GM12873 (cell line): ENCODE results near the gene AGT.

Experiments
- CTCF ChIP-seq: IDR thresholded peaks from 2 replicates; pipeline ENCODE4 v1.5.1; 2012; ENCODE audit warnings: low read depth, mild to moderate bottlenecking, moderate library complexity, low read length, control low read depth; ENCODE audit not compliant: insufficient read depth; ENCODE audit errors: missing control alignments

The AGT gene

DNA sequence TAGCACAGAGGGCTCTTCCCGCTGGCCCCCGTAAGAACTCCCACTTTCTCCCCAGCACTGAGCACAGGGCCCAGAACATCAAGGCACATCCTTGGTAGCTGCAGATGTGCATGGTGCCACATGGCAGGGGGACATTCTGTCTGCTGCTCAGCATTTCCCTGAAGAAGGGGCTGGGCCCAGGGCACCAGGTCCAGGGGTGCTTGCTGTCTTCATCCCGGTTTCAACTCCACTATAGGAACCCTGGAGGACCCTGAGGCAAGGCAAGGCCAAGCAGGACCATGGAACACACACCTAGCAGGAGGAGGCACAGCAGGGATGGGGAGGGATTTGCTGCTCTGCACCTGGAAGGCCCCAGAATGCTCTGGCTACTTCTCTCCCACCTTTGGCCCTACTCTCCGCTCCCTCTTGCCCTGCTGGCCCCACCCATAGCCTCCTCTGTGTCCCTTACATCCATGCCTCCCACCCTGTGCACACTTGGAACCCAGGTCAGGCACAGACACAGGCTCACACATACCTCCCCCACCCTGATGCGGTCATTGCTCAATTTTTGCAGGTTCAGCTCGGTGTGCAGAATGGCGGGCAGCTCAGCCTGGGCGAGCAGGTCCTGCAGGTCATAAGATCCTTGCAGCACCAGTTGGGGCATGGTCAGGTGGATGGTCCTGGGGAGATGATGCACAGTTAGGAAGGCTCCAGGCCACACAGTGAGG, 10.1 kb downstream of the AGT start:
- TF ChIP-seq CTCF: no peak

GRCh38 chr1:230702934-230703678, 10.8 kb downstream of the AGT start:
- no peak for TF ChIP-seq CTCF

DNA sequence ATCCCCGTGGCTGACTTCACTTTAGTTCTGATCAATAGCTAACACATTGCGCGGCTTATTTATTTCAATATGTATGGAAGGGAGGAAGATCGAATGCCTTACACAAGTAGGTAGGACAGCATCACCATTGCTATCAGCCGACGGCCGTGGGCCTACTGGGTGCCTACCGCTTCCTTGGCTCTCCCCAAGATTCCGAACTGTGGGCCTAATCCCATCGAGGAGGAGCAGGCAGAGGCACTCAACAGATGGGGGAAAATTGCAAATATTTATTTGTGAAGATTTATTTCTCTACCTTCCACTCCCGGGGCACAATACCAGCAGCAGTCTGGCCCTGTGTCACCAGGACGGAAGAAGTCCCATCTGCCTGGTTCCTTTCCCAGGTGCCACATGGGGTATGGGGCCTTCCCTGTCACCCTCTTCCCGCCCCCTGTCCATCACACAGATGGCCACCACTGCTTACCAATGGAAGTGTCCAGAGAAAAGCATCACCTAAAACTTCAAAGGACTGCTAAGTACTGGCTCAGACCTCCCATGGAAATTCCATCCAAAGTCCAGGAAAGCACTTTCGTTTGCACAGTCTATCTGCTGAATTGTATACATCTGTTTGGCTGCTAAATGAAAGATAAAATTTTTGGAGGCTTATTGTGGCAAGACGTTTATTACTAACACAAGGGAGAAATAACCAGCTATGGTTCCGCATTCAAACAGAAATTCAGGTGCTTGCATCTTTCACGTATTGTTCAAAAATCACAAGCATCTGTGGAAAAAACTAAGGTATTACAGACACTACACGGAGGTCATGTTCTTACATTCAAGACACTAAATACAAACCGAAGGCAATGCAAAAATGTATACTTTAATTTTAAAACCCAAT, 11.8 kb downstream of the AGT start:
- no peak for TF ChIP-seq CTCF

- no peak for TF ChIP-seq CTCF
Measured at GRCh38 chr1:230701434-230701833, 12.5 kb downstream of the AGT start.

GRCh38 chr1:230700132-230700531, 13.8 kb downstream of the AGT start:
- no peak for TF ChIP-seq CTCF

GRCh38 chr1:230699716-230700115, 14.2 kb downstream of the AGT start:
- TF ChIP-seq CTCF: no peak

DNA sequence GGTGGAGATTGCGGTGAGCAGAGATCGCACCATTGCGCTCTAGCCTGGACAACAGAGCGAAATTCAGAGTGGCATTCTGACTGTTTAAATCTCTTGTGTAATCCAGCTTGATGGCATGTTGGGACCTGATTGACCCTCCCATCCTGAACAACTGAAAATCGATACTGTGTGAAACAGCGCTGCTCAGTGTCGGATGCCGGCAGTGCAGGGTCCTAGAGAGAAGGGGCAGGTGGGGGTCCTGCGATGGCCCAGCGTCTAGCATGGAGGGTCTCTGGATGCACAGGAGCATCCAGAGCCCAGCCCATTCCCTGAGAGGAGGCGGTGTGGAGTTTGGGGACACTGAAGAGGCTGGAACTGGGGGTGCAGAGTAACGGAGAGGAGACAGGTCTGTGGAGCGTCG, 15.8 kb downstream of the AGT start:
- TF ChIP-seq CTCF: no peak
